ENCODE results near the gene DNAJB11.
"Not testable (repeated sequence)": the region's sequence is repeated elsewhere in the genome, so short reads cannot be mapped to it uniquely, and the experiment has no call there.

DNAJB11 gene

DNA sequence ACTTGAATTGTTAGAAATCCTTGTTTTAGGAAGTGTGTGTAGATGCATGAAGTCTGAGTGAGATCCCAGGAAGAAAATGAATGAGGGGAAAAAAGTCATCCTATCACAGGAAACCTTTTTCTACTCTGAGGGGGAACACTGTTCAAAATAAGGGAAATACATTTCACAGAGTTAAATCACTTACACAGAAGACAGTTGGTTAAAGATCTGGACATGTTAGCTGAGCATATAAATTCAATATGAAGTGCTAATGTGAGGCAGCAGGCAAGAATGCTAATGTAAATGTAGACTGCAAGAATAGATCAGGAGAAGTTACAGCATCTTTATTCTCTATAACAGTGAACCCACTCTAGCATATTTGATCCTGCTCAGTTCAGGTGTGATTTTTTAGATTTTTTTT lies 5.9 kb upstream of the DNAJB11 start:
- TF ChIP-seq YY1 (IDR thresholded peaks at IDR 0.05; ENCODE audit: insufficient read depth, insufficient read length), result no peak
- TF ChIP-seq SUZ12 (IDR thresholded peaks at IDR 0.05; ENCODE audit: extremely low read depth, insufficient read depth, insufficient read length), result no peak
- TF ChIP-seq ZNF274 (IDR thresholded peaks at IDR 0.05; ENCODE audit: low read depth, low read length), result no peak
- no peak for DNase-seq (ENCODE audit: low read depth, low spot score)
- H3K36me3 ChIP-seq (ENCODE audit: insufficient read depth, insufficient read length, low read length), result peaks cover 11% of the 10 kb centered on the region

DNA sequence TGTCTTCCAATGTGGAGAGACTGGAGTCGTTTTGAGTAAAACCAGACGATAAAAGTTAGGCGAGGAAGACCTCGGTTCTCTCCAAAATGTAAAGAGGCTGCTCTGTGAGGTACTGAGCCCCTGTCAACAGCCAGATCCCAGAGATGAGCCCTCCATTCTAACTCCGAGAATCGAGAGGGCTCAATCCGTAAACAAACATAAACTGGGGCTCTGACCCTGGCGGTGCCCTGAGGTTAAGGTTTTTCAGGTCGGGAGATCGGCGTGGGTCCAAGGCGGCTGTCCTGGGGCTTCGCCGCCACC lies 3.8 kb upstream of the DNAJB11 start:
- peaks cover 13% of the 10 kb centered on the region for H3K36me3 ChIP-seq (ENCODE audit: insufficient read depth, insufficient read length, low read length)
- no peaks in the 10 kb centered on the region for H3K4me1 ChIP-seq (ENCODE audit: insufficient read depth, insufficient read length)
- TF ChIP-seq YY1 (IDR thresholded peaks at IDR 0.05; ENCODE audit: insufficient read depth, insufficient read length), result no peak
- no peak for TF ChIP-seq ZNF274 (IDR thresholded peaks at IDR 0.05; ENCODE audit: low read depth, low read length)
- TF ChIP-seq SUZ12 (IDR thresholded peaks at IDR 0.05; ENCODE audit: extremely low read depth, insufficient read depth, insufficient read length), result no peak
- no peaks in the 10 kb centered on the region for H3K27me3 ChIP-seq (ENCODE audit: insufficient read depth, insufficient read length)
- peak overlapping the region; percentile 96 for H3K9ac ChIP-seq (ENCODE audit: insufficient read length, low read depth)
- H3K4me3 ChIP-seq (ENCODE audit: insufficient read length, low read depth), result peak overlapping the region; percentile 88
- no peak for DNase-seq (ENCODE audit: low read depth, low spot score)
- no peaks in the 10 kb centered on the region for H3K9me3 ChIP-seq (ENCODE audit: insufficient read depth, low read length)

More for the DNA sequence above, 5.9 kb upstream of the DNAJB11 start:
- Histone ChIP-seq H3K27me3 (ENCODE audit: insufficient read depth, insufficient read length) (no peaks in the 10 kb centered on the region), H3K9me3 (ENCODE audit: insufficient read depth, low read length) (no peaks in the 10 kb centered on the region), H3K9ac (ENCODE audit: insufficient read length, low read depth) (no peak overlapping the region), H3K4me1 (ENCODE audit: insufficient read depth, insufficient read length) (no peaks in the 10 kb centered on the region), H3K4me3 (ENCODE audit: insufficient read length, low read depth) (no peak overlapping the region)

DNA sequence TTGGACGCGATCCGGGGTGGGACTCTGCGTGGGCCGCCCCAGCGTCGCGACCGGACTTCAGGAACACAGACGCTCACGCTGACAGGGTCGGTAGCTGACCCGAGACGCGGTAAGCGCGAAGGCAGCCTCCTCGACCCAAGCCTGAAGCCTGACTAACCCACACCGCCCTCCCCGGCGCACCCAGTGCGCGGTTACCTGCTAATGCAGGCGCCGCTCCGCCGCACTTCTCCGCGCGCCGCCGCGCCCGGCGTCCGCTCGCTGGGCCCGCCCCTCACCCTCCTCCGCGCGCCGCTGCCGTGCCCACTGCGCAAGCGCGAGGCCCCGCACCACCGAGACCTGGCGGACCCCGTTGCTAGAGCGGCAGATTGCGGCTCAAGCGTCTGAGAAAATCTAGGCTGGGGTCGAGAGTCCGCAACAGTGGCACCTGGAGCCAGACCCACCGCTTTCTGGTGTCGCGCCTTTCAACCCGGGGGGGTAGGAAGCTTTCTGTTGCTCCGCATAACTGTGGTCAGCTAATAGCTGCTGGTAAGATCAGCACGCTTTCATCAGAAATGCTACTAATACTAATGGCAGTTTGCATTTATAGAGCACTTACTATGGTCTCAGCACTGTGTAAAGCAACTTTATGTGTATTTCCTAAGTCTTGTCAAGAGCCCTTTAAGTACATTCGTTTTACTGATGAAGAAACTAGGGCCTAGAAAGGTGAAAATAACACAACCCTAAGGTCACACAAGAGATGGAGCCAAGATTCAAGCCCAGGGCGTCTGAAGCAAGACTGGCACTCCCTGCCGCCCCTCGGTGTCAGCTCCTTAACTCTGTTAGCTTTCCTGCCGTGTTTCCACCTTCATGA lies 3.2 kb upstream of the DNAJB11 start, which contains the start of gene TBCCD1:
TBCCD1 (minus strand) TSS at position 268 of the 850 bp plus-strand sequence. CDS start 3,010 bp downstream, outside the sequence.
- DNase-seq (ENCODE audit: low read depth, low spot score), result peak; percentile 88
- Histone ChIP-seq H3K9me3 (ENCODE audit: insufficient read depth, low read length) (no peaks in the 10 kb centered on the region), H3K9ac (ENCODE audit: insufficient read length, low read depth) (peak within 1 kb of the TSS; percentile 96), H3K36me3 (ENCODE audit: insufficient read depth, insufficient read length, low read length) (peaks cover 18% of the 10 kb centered on the region), H3K27me3 (ENCODE audit: insufficient read depth, insufficient read length) (no peaks in the 10 kb centered on the region), H3K4me3 (ENCODE audit: insufficient read length, low read depth) (peak within 1 kb of the TSS; percentile 88), H3K4me1 (ENCODE audit: insufficient read depth, insufficient read length) (no peaks in the 10 kb centered on the region)
- TF ChIP-seq ZNF274 (IDR thresholded peaks at IDR 0.05; ENCODE audit: low read depth, low read length) (no peak), YY1 (IDR thresholded peaks at IDR 0.05; ENCODE audit: insufficient read depth, insufficient read length) (no peak), SUZ12 (IDR thresholded peaks at IDR 0.05; ENCODE audit: extremely low read depth, insufficient read depth, insufficient read length) (no peak)

DNA sequence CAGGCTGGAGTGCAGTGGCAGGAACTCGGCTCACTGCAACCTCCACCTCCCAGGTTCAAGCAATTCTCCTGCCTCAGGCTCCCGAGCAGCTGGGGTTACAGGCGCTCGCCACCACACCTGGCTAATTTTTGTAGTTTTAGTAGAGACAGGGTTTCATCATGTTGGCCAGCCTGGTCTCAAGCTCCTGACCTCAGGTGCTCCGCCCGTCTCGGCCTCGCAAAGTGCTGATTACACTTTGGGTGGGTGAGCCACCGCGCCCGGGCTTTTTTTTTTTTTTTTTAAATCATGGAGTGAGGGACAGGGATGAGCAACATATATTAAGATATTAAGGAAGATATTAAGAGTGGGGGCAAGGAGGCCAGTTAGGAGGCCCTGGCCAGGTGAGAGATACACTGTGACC lies 1.2 kb upstream of the DNAJB11 start:
- not testable (repeated sequence) for H3K9me3 ChIP-seq (ENCODE audit: insufficient read depth, low read length); H3K27me3 ChIP-seq (ENCODE audit: insufficient read depth, insufficient read length); H3K4me1 ChIP-seq (ENCODE audit: insufficient read depth, insufficient read length); DNase-seq (ENCODE audit: low read depth, low spot score)
- H3K9ac ChIP-seq (ENCODE audit: insufficient read length, low read depth), result peak overlapping the region; percentile 79
- H3K4me3 ChIP-seq (ENCODE audit: insufficient read length, low read depth), result peak overlapping the region; percentile 92
- peaks cover 27% of the 10 kb centered on the region for H3K36me3 ChIP-seq (ENCODE audit: insufficient read depth, insufficient read length, low read length)

DNA sequence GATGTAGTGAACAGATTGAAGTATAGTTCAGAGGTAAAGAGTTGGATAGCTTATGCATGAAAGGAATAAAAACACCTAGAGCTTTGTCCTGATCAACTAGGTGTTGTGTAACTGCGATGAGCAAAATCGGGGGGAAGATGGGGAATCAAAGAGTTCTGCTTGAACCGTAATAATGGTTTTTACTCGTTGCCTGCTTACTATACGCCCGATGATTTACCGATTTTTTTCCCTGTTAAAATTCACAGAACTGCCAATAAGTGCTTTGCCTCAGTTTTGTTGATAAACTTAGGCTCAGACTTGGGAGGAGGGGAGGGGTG lies 783 bp upstream of the DNAJB11 start:
- Histone ChIP-seq H3K4me1 (ENCODE audit: insufficient read depth, insufficient read length) (no peaks in the 10 kb centered on the region), H3K27me3 (ENCODE audit: insufficient read depth, insufficient read length) (no peaks in the 10 kb centered on the region), H3K9ac (ENCODE audit: insufficient read length, low read depth) (peak overlapping the region; percentile 79), H3K36me3 (ENCODE audit: insufficient read depth, insufficient read length, low read length) (peaks cover 31% of the 10 kb centered on the region), H3K9me3 (ENCODE audit: insufficient read depth, low read length) (no peaks in the 10 kb centered on the region), H3K4me3 (ENCODE audit: insufficient read length, low read depth) (peak overlapping the region; percentile 92)
- no peak for DNase-seq (ENCODE audit: low read depth, low spot score)
- TF ChIP-seq SUZ12 (IDR thresholded peaks at IDR 0.05; ENCODE audit: extremely low read depth, insufficient read depth, insufficient read length), result no peak
- TF ChIP-seq YY1 (IDR thresholded peaks at IDR 0.05; ENCODE audit: insufficient read depth, insufficient read length), result no peak
- TF ChIP-seq ZNF274 (IDR thresholded peaks at IDR 0.05; ENCODE audit: low read depth, low read length), result no peak

DNA sequence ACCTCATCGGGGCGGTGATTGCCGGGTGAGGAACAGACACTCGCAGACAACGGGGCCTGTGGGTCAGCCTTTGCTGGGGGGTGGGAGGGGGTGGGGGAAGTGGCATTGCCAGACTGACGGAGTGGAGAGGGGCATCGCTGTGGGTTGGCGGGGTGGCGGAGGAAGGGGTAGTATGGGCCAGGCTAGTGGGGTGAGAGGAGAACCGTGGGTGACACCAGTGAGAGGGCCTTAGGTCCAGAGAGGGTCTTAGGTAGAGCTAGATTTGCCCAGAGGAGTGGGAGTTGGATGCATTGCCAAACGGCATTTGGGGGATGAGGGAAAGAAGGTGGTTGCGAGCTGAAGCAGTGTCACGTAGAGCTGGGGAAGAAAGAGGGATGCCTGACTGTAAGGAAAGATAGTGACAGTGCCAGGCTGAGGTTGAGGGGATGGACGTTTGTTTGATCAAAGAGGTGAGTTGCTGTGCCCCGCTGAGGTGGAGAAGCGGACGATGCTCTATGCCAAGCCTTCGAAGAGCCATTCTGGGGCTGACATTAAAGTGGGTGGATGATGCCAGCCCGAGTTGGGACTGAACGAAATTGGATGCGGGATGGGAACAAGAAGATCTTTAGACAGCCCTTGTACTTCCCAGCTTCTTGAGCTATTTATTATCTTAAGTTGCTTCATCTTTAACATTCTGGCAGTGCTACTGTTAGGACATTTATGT lies 572 bp downstream of the DNAJB11 start:
- no peaks in the 10 kb centered on the region for H3K27me3 ChIP-seq (ENCODE audit: insufficient read depth, insufficient read length)
- H3K9me3 ChIP-seq (ENCODE audit: insufficient read depth, low read length), result no peaks in the 10 kb centered on the region
- peaks cover 45% of the 10 kb centered on the region for H3K36me3 ChIP-seq (ENCODE audit: insufficient read depth, insufficient read length, low read length)
- TF ChIP-seq ZNF274 (IDR thresholded peaks at IDR 0.05; ENCODE audit: low read depth, low read length) (no peak), YY1 (IDR thresholded peaks at IDR 0.05; ENCODE audit: insufficient read depth, insufficient read length) (no peak), SUZ12 (IDR thresholded peaks at IDR 0.05; ENCODE audit: extremely low read depth, insufficient read depth, insufficient read length) (no peak)
- H3K4me1 ChIP-seq (ENCODE audit: insufficient read depth, insufficient read length), result no peaks in the 10 kb centered on the region
- peak overlapping the region; percentile 92 for H3K9ac ChIP-seq (ENCODE audit: insufficient read length, low read depth)
- peak overlapping the region; percentile 92 for H3K4me3 ChIP-seq (ENCODE audit: insufficient read length, low read depth)
- no peak for DNase-seq (ENCODE audit: low read depth, low spot score)

DNA sequence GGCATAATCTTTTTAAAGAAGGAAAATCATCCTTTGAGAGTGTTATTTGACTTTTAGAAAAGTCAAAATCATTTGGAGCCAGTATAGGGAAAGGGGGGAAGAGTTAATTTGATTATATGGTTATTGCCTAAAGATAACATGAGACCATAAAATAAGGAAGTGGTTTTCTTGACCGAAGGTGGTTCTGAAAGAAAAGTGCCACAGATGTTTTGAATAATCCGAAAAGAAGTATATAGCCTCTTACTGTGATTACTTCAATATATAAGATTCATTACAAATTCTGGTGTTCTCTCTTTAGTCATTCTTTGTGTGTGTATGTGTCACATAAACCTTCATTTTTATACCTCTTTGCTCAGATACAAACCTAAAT lies 1.1 kb downstream of the DNAJB11 start:
- no peaks in the 10 kb centered on the region for H3K27me3 ChIP-seq (ENCODE audit: insufficient read depth, insufficient read length)
- DNase-seq (ENCODE audit: low read depth, low spot score), result no peak
- H3K4me3 ChIP-seq (ENCODE audit: insufficient read length, low read depth), result peak overlapping the region; percentile 92
- H3K36me3 ChIP-seq (ENCODE audit: insufficient read depth, insufficient read length, low read length), result peaks cover 50% of the 10 kb centered on the region
- no peaks in the 10 kb centered on the region for H3K4me1 ChIP-seq (ENCODE audit: insufficient read depth, insufficient read length)
- no peak overlapping the region for H3K9ac ChIP-seq (ENCODE audit: insufficient read length, low read depth)
- no peaks in the 10 kb centered on the region for H3K9me3 ChIP-seq (ENCODE audit: insufficient read depth, low read length)
- TF ChIP-seq SUZ12 (IDR thresholded peaks at IDR 0.05; ENCODE audit: extremely low read depth, insufficient read depth, insufficient read length) (no peak), ZNF274 (IDR thresholded peaks at IDR 0.05; ENCODE audit: low read depth, low read length) (no peak), YY1 (IDR thresholded peaks at IDR 0.05; ENCODE audit: insufficient read depth, insufficient read length) (no peak)

Data from NT2/D1 (cell line).